OCI-LY1 (cell line): Measurements from ENCODE around the gene ZNF143.

Experiments used
- CTCF ChIP-seq: fragments of 200-600 bp; sonication (generic), shearing (Covaris generic); IDR thresholded peaks from 2 replicates; pipeline ENCODE4 v1.5.1; 2017; ENCODE audit warnings: mild to moderate bottlenecking, antibody characterized with exemption, low read length, moderate library complexity, mixed read lengths
- EZH2 ChIP-seq: fragments of 200-600 bp; sonication (generic), shearing (Covaris generic); IDR thresholded peaks from 2 replicates; pipeline ENCODE4 v1.8.0; 2017; ENCODE audit warnings: borderline replicate concordance, mixed run types, mild to moderate bottlenecking, antibody characterized with exemption, low read length, moderate library complexity, mixed read lengths

- TF ChIP-seq CTCF: no peak
- no peak for TF ChIP-seq EZH2
These were observed 112.4 kb downstream of the ZNF143 start, which contains the start of gene WEE1 for GRCh38 chr11:9573052-9573774.
